NB4 (cell line): ENCODE measurements around the gene ASCC2.

Source experiments
- CTCF ChIP-seq: IDR thresholded peaks from one replicate; pipeline ENCODE4 v1.5.1; 2012; ENCODE audit warnings: low read depth, low read length
- MYC ChIP-seq: IDR thresholded peaks from 2 replicates; pipeline ENCODE4 v1.6.1; 2011; ENCODE audit warnings: low read depth, low read length
- POLR2A ChIP-seq: IDR thresholded peaks from 2 replicates; pipeline ENCODE4 v1.6.1; 2011; ENCODE audit warnings: mild to moderate bottlenecking; ENCODE audit not compliant: insufficient read length; ENCODE audit errors: extremely low read depth
- TF ChIP-seq, protein P1 (sequence below): IDR thresholded peaks from 2 replicates; pipeline ENCODE4 v1.6.1; 2011; ENCODE audit warnings: low read depth, low read length

DNA sequence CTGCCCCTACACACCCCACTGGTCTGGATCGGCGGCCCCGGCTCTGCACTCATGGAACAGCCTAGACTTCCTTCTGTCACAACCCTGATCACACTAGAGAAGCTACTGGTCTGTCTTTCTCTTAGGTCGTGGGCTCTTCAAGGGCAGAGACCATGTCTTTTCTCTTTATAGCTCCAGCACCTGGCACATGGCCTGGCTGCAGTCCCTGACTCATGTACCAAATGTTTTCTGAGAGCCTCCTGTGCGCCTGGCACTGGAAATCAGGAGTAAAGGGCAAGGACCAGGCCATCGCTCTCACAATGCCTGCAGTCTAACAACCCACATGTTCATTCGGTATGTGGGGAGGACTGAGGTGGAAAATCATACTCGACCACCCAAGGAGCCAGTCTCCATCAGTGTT lies 7.5 kb downstream of the ASCC2 start:
- no peak for TF ChIP-seq CTCF
- no peak for TF ChIP-seq POLR2A
- TF ChIP-seq MYC: no peak
- TF ChIP-seq, protein P1, sequence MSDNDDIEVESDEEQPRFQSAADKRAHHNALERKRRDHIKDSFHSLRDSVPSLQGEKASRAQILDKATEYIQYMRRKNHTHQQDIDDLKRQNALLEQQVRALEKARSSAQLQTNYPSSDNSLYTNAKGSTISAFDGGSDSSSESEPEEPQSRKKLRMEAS: no peak
